HG02870 (cell line): Measurements from ENCODE around the gene RNF212.

Experiments
- ATAC-seq: cut with Tn5 transposase; IDR thresholded peaks from one replicate; pipeline ENCODE4 v1.9.1; 2021; ENCODE audit warnings: mild to moderate bottlenecking, moderate library complexity; ENCODE audit not compliant: unreplicated experiment

RNF212 gene

GRCh38 chr4:1116838-1117237 lies 3.5 kb upstream of the RNF212 start:
- ATAC-seq, result no peak

DNA sequence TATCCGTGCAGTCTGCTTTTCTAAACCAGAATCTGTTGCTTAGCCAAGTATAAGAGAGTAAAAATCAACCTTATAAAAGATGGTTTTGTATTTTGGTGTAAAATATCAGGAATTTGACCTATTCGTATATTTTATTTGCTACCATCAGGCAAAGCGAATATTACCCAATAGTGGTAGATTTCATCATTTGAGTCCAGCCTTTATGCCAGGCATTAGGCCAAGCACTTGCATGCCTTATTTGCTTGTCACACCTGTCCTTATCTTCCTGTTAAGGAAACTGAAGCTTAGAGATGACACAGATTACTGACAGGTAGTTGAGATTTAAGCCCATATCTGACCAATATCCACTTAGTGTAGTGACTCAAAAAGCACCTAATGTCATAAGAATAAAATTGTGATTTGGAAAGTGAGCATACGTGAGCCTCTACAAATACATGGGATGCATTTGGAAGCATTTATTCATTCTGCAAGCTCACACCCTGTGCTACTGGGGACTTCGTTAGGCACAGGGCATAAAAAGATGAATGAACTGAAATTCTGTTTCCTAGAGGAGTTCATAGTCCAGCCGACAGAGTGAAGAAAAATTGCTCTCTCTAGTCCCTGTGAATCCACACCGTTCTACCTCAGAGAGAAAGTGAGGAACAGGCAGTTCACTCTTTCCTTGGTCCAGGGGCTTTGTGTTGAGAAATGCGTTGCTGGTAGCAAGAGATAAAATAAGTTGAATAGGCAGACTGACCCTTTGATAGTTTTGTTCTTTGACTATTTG lies 2.3 kb upstream of the RNF212 start:
- ATAC-seq, result no peak

DNA sequence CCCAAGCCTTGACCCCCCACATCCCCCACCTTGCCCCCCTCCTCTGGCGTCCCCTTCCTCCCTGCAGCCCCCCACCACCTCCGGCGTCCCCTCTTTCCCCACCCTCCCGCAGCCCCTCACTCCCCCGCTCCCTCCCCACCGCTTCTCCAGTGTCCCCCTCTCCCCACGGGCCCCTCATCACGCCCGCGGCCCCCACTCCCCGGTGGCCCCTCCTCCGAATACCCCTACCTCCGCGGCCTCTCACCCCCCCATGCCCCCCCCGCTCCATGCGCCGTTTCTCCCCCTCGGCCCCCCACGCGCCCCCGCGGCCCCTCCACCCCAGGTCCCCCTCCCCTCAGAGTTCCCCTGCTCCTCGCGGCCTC lies 562 bp downstream of the RNF212 start:
- no peak for ATAC-seq

DNA sequence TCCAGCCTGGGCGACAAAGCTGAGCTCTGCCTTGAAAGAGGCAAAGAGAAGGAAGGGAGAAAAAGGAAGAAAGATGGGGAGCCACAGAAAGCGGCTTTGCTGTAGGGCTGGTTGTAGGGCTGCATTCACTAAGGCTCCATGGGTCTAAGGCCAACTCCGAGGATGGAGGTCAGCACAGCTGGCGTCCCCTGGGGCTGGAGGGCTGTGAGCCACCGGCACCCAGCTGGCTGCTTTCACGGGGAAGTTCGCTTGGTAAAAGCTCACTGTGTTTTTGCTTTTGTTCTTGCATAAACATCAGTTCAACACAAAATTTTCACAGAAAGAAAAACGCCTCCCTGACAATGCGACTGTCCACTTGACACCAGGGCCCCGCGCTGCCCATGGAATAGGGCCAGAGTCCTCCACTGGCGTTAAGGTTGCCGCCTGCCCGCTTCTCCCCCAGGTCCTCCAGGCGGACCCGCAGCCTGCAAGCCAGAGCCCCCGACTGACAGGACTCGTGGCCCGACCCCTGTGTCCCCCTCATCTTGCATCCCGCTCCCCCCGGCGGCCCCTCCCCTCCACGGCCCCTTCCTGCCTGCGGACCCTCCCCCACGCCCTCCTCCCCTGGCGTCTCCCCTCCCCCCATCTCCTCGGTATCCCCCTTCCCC lies 1.1 kb downstream of the RNF212 start:
- ATAC-seq, result no peak

GRCh38 chr4:1111259-1111809 lies 2.0 kb downstream of the RNF212 start:
- ATAC-seq, result no peak

DNA sequence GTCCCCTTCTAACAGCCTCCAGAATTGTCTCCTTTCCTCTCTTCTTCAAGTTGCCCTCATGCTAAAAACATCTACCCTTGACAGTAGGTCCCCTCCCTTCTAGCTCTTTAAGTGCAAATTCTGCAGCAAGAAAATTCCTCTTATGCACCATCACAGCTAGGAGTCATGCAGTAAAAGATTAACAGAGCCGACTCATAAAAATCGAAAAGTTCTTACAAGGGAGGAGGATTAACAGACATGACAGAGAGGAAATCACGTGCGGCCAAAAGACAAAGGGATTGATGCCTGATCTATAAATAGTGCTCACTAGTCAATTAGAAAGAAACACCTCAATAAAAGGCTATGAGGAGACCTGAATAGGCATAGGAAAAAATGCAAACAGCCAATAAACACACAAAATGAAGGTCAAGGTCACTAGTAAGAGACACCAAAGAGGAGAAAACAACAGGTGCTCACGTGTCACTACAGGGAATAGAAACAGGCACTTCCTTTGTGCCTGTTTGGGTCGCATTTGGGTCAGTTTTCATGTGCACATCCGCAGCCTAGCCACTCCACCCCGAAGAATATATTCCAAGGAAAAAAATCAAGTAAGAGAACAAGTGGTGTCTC lies 3.4 kb downstream of the RNF212 start:
- no peak for ATAC-seq

- no peak for ATAC-seq
Measured at GRCh38 chr4:1109333-1109732, 4.0 kb downstream of the RNF212 start.

- ATAC-seq, result no peak
Measured at GRCh38 chr4:1105662-1106061, 7.7 kb downstream of the RNF212 start.

DNA sequence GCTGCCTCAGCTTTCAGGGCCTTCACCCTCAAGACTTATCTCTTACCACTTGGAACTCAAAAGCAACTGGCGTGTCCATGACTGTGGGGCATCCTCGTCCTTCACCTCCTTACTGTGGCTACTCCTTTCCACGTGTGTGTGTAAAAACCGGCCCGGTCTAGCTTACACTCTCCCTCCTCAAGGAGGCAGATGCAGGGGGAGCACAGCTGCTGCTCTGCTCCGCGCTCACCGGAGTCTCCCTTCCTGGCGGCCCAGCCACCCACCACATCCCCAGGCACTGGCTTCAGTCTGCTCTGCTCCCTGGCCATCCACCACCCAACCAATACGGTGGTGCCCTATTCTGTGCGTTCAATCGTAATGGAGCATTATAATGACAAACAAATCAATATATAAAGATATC lies 8.3 kb downstream of the RNF212 start:
- ATAC-seq, result no peak

GRCh38 chr4:1104647-1105046 lies 8.7 kb downstream of the RNF212 start:
- no peak for ATAC-seq

GRCh38 chr4:1099684-1100335 lies 13.6 kb downstream of the RNF212 start:
- no peak for ATAC-seq

GRCh38 chr4:1099270-1099669 lies 14.1 kb downstream of the RNF212 start:
- ATAC-seq, result no peak

GRCh38 chr4:1098311-1098925 lies 14.9 kb downstream of the RNF212 start:
- no peak for ATAC-seq

GRCh38 chr4:1097553-1097952 lies 15.8 kb downstream of the RNF212 start:
- ATAC-seq, result no peak

DNA sequence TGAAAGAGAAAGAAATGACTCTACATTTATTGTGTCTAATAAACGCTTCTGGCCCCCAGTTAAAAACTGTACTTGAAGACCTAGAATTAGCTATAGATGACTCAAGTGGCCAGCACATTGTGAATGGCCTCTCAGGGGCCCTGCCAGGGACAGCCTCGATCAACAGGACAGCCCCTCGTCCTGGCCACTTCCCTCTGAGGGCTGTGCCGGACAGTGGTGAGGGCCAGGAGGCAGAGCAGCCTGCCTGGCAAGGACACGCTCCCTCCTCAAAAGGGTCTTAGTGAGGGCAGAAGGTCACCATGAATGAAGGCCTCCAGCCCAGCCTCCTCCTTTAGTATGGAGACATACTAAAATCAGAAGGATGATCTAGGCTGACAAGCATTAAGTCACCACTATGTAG lies 16.5 kb downstream of the RNF212 start:
- no peak for ATAC-seq

GRCh38 chr4:1094336-1094690 lies 19.1 kb downstream of the RNF212 start:
- no peak for ATAC-seq

- ATAC-seq, result no peak
Measured at GRCh38 chr4:1093391-1094335, 19.7 kb downstream of the RNF212 start.

DNA sequence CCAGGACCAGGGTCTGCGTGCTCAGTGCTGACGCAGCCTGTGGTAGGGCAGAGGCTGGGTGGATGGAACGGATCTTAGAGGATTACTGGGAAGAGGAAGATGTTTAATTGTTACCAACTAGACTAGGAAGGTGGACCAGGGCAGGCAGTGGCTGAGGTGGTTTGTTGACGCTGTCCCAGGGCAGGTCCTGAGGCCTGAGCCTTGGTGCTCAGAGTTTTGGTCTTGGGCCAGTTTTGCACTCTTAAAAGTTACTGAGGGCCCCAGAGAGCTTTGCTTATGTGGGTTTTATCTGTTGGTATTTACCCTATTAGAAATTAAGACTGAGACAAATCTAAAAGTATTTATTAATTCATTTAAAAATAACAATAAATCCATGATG lies 20.4 kb downstream of the RNF212 start:
- ATAC-seq, result no peak

DNA sequence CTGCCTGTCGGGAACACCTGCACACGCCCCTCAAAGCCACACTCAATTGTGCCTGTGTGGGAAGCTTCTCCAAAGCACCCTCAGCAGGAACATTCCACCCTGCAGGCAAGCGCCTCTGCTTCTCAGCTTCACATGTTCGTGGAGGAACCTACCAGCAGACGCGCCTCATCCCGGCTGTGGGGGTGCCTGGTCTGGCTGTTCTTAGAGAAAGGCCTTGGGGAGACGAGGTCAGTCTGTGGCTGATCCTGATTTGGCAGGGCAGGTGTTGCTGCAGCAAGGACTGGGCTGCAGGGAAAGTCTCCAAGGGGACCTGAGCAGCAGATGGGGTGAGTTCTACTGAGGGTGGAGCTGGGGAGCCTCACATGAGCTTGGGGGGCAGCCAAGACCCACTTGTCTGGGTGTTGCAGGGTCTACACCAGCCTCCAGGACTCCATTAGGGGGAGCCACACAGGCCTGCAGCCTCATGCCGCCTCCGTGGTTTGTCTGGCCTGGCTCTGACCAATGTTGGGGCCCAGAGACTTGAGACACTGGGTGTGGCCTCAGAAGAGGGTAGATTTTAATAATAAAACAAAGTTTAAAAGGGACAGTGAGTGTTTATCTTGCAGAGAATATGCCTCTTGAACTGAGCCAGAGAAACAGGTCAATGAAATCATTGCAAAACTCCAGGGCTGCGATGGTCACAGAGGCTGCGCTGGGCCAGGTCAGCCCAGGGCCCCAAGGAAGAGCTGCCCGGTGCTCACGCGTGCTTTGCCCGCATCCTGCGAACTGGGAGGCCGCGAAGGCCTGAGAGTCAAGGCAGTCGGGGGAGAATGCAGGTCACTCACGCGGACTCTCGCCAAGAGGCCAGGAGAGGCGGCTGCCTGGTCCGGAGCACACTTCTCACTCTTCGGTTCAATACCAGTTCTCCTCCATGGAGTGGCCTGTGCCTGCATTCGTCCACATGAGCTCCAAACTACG lies 21.1 kb downstream of the RNF212 start:
- ATAC-seq, result no peak
